Measurements from ENCODE around the gene TBCA. TPM values are rescaled to one million over a fixed set of nuclear protein-coding genes. Genes with fewer than 3 reads are reported as not detected.

TBCA gene
- total RNA-seq, 2 experiments from 2014 or later, result 159 to 168 TPM

GRCh38 chr5:77696120-77696519, 80.0 kb downstream of the TBCA start:
- Mint-ChIP-seq H3K36me3 (ENCODE audit: low read depth) (peaks cover 47% of the 10 kb centered on the region), H3K4me3 (no peak overlapping the region), H3K27ac (no peak overlapping the region), H3K9me3 (ENCODE audit: insufficient read depth) (peaks cover 4% of the 10 kb centered on the region), H3K4me1 (ENCODE audit: low read depth) (peaks cover 11% of the 10 kb centered on the region), H3K27me3 (ENCODE audit: low read depth) (no peaks in the 10 kb centered on the region)
- ChIA-PET POLR2A (no interaction called here), CTCF (interaction anchor here (0.6 kb wide), 1 partner anchor 500 kb away, joined by 3 read pairs; no protein-coding TSS in a partner anchor)
- no peak for DNase-seq
- ATAC-seq, result no peak

GRCh38 chr5:77693913-77694312, 82.2 kb downstream of the TBCA start:
- no peak for ATAC-seq
- ChIA-PET POLR2A (no interaction called here), CTCF (no interaction called here)
- no peaks in the 10 kb centered on the region for H3K27me3 Mint-ChIP-seq (ENCODE audit: low read depth)
- no peak overlapping the region for H3K4me3 Mint-ChIP-seq
- peaks cover 40% of the 10 kb centered on the region for H3K36me3 Mint-ChIP-seq (ENCODE audit: low read depth)
- peaks cover 4% of the 10 kb centered on the region for H3K9me3 Mint-ChIP-seq (ENCODE audit: insufficient read depth)
- H3K27ac Mint-ChIP-seq, result no peak overlapping the region
- H3K4me1 Mint-ChIP-seq (ENCODE audit: low read depth), result peaks cover 6% of the 10 kb centered on the region
- no peak for DNase-seq

- Mint-ChIP-seq H3K4me3 (no peak overlapping the region), H3K27ac (no peak overlapping the region), H3K27me3 (ENCODE audit: low read depth) (peaks cover 7% of the 10 kb centered on the region), H3K36me3 (ENCODE audit: low read depth) (peaks cover 4% of the 10 kb centered on the region), H3K9me3 (ENCODE audit: insufficient read depth) (no peaks in the 10 kb centered on the region), H3K4me1 (ENCODE audit: low read depth) (no peaks in the 10 kb centered on the region)
- ChIA-PET CTCF (no interaction called here), POLR2A (no interaction called here)
- DNase-seq (no peak), ATAC-seq (no peak)
Measured at GRCh38 chr5:77683171-77683732, 92.9 kb downstream of the TBCA start.

DNA sequence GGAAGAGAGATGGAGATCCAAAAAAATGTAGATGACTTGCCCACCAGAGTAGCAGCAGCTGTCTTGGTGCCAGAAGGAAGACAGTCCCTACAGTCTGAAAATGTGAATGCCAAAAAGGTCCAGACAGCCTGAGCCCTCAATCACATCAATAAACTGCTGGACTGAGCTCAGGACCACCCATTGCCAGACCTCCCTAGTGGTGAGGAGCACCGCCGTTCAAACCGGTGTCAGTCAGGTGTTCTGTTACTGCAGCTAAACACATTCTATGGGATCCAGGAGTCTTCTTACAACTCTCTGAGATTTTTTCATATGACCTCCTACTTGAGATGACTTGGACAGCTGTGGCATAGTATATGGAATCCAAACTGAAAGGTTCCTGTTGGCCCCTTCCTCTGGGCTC, 105.6 kb downstream of the TBCA start:
- H3K9me3 Mint-ChIP-seq (ENCODE audit: insufficient read depth), result no peaks in the 10 kb centered on the region
- ATAC-seq, result no peak
- peaks cover 11% of the 10 kb centered on the region for H3K27me3 Mint-ChIP-seq (ENCODE audit: low read depth)
- no peak overlapping the region for H3K27ac Mint-ChIP-seq
- no peaks in the 10 kb centered on the region for H3K4me1 Mint-ChIP-seq (ENCODE audit: low read depth)
- no peaks in the 10 kb centered on the region for H3K36me3 Mint-ChIP-seq (ENCODE audit: low read depth)
- H3K4me3 Mint-ChIP-seq, result no peak overlapping the region
- DNase-seq, result no peak
- ChIA-PET CTCF (interaction anchor here (1.7 kb wide), 1 partner anchor 23 kb away, joined by 4 read pairs; no protein-coding TSS in a partner anchor), POLR2A (no interaction called here)

DNA sequence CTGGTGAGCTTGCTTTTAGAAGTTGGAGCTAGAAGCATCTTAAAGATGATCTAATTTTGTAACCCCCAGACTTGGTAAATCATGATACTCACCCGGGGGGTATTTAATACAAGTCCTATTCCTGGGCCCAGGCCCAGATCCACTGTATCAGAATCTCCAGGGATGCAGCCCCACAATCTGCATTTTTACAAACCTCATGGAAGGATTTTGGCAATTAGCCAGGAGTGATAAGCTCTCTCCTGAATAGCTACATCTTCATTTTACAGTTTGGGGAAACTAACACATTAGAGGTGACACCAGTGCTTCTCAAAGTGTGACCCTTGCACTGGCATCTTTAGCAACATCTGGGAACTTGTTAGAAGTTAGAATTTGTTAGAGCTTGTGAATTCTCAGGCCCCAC, 106.5 kb downstream of the TBCA start:
- Mint-ChIP-seq H3K4me3 (no peak overlapping the region), H3K27ac (no peak overlapping the region), H3K36me3 (ENCODE audit: low read depth) (no peaks in the 10 kb centered on the region), H3K4me1 (ENCODE audit: low read depth) (no peaks in the 10 kb centered on the region), H3K9me3 (ENCODE audit: insufficient read depth) (no peaks in the 10 kb centered on the region), H3K27me3 (ENCODE audit: low read depth) (peaks cover 10% of the 10 kb centered on the region)
- no peak for ATAC-seq
- no peak for DNase-seq
- POLR2A ChIA-PET, result interaction anchor here (0.6 kb wide), 1 partner anchor 546 kb away, joined by 3 read pairs; no protein-coding TSS in a partner anchor
- CTCF ChIA-PET, result interaction anchor here (1.7 kb wide), 1 partner anchor 23 kb away, joined by 4 read pairs; no protein-coding TSS in a partner anchor

GRCh38 chr5:77663090-77663863, 112.9 kb downstream of the TBCA start:
- DNase-seq, result no peak
- no peak for ATAC-seq
- Mint-ChIP-seq H3K27ac (no peak overlapping the region), H3K4me1 (ENCODE audit: low read depth) (no peaks in the 10 kb centered on the region), H3K9me3 (ENCODE audit: insufficient read depth) (no peaks in the 10 kb centered on the region), H3K36me3 (ENCODE audit: low read depth) (no peaks in the 10 kb centered on the region), H3K4me3 (no peak overlapping the region), H3K27me3 (ENCODE audit: low read depth) (peaks cover 12% of the 10 kb centered on the region)
- ChIA-PET CTCF (interaction anchor here (1.3 kb wide), 1 partner anchor 586 kb away, joined by 3 read pairs; no protein-coding TSS in a partner anchor), POLR2A (no interaction called here)

- Mint-ChIP-seq H3K27ac (no peak overlapping the region), H3K4me3 (no peak overlapping the region), H3K9me3 (ENCODE audit: insufficient read depth) (no peaks in the 10 kb centered on the region), H3K27me3 (ENCODE audit: low read depth) (peaks cover 16% of the 10 kb centered on the region), H3K4me1 (ENCODE audit: low read depth) (no peaks in the 10 kb centered on the region), H3K36me3 (ENCODE audit: low read depth) (no peaks in the 10 kb centered on the region)
- ATAC-seq, result no peak
- ChIA-PET POLR2A (no interaction called here), CTCF (interaction anchor here (1.3 kb wide), 1 partner anchor 585 kb away, joined by 3 read pairs; no protein-coding TSS in a partner anchor)
- DNase-seq, result no peak
Measured at GRCh38 chr5:77662635-77663034, 113.5 kb downstream of the TBCA start.

DNA sequence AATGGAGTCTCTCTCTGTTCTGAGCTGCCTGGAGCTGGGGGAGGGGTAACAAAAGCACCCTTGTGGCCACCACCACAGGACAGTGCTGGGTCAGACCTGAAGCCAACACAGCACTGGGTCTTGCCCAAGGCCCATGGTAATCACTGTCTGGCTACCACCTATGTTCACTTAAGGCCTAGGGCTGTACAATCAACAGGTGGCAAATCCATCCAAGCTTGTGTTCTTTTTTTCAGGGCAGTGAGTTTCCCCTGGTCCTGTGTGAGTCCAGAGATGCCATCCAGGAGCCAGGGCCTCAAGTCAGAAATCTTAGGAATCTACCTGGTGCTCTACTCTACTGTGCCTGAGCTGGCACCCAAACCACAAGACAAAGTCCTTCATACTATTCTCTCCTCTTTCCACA, 117.5 kb downstream of the TBCA start:
- no peak for ATAC-seq
- Mint-ChIP-seq H3K4me3 (no peak overlapping the region), H3K4me1 (ENCODE audit: low read depth) (no peaks in the 10 kb centered on the region), H3K9me3 (ENCODE audit: insufficient read depth) (no peaks in the 10 kb centered on the region), H3K27me3 (ENCODE audit: low read depth) (peaks cover 39% of the 10 kb centered on the region), H3K27ac (no peak overlapping the region), H3K36me3 (ENCODE audit: low read depth) (no peaks in the 10 kb centered on the region)
- POLR2A ChIA-PET, result no interaction called here
- CTCF ChIA-PET, result no interaction called here
- DNase-seq, result no peak

- Mint-ChIP-seq H3K27ac (no peak overlapping the region), H3K36me3 (ENCODE audit: low read depth) (no peaks in the 10 kb centered on the region), H3K27me3 (ENCODE audit: low read depth) (peaks cover 49% of the 10 kb centered on the region), H3K4me1 (ENCODE audit: low read depth) (no peaks in the 10 kb centered on the region), H3K4me3 (no peak overlapping the region), H3K9me3 (ENCODE audit: insufficient read depth) (no peaks in the 10 kb centered on the region)
- ATAC-seq, result no peak
- no peak for DNase-seq
- ChIA-PET POLR2A (no interaction called here), CTCF (no interaction called here)
Measured at GRCh38 chr5:77651343-77651742, 124.8 kb downstream of the TBCA start.

DNA sequence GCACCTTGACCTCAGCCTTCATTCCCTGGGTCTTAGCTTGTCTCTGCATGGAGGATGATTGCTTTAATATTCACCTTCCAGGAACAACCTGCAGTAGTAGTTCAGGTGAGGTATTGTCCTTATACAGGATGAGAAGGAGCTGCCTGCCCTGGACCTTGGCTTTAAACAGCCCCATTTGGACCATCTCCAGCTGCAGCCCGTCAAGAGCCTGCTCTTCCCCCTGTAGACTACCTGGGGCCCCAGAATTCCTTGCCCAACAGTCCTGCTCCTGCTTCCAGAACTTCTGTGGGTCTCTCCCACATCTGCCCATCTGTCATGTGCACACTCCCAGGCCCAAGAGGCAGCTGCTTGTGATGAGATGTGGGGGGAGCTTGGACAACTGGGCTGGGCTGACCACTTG, 125.5 kb downstream of the TBCA start:
- peaks cover 51% of the 10 kb centered on the region for H3K27me3 Mint-ChIP-seq (ENCODE audit: low read depth)
- DNase-seq (no peak), ATAC-seq (no peak)
- H3K36me3 Mint-ChIP-seq (ENCODE audit: low read depth), result no peaks in the 10 kb centered on the region
- CTCF ChIA-PET, result no interaction called here
- H3K9me3 Mint-ChIP-seq (ENCODE audit: insufficient read depth), result no peaks in the 10 kb centered on the region
- H3K4me3 Mint-ChIP-seq, result no peak overlapping the region
- H3K27ac Mint-ChIP-seq, result no peak overlapping the region
- POLR2A ChIA-PET, result no interaction called here
- H3K4me1 Mint-ChIP-seq (ENCODE audit: low read depth), result no peaks in the 10 kb centered on the region

DNA sequence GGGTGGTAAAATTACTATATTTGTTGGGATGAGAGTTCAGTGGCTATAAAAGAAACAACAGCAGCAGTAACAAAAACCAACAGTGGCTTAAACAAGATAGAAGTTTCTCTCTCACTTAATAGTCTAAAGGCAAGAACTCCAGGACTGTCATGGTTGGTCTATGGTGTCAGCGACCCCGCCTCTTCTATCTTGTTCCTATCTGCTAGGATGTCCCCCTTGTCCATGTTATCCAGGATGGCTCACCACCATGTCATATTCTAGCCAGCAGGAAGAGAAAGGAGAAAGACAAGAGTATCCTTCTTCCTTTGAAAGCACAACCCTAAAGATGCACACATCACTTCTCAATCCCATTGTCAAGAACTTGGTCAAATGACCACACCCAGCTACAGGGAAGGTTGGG, 126.4 kb downstream of the TBCA start:
- Mint-ChIP-seq H3K9me3 (ENCODE audit: insufficient read depth) (no peaks in the 10 kb centered on the region), H3K4me1 (ENCODE audit: low read depth) (peaks cover 3% of the 10 kb centered on the region), H3K27ac (no peak overlapping the region), H3K4me3 (no peak overlapping the region), H3K27me3 (ENCODE audit: low read depth) (peaks cover 53% of the 10 kb centered on the region), H3K36me3 (ENCODE audit: low read depth) (no peaks in the 10 kb centered on the region)
- POLR2A ChIA-PET, result no interaction called here
- no peak for ATAC-seq
- CTCF ChIA-PET, result no interaction called here
- no peak for DNase-seq

GRCh38 chr5:77645995-77646639, 130.0 kb downstream of the TBCA start:
- Mint-ChIP-seq H3K9me3 (ENCODE audit: insufficient read depth) (no peaks in the 10 kb centered on the region), H3K27ac (no peak overlapping the region), H3K4me3 (peak overlapping the region; percentile 21), H3K4me1 (ENCODE audit: low read depth) (peaks cover 14% of the 10 kb centered on the region), H3K27me3 (ENCODE audit: low read depth) (peaks cover 66% of the 10 kb centered on the region), H3K36me3 (ENCODE audit: low read depth) (peaks cover 3% of the 10 kb centered on the region)
- no peak for DNase-seq
- CTCF ChIA-PET, result interaction anchor here (0.9 to 1.5 kb wide), 2 partner anchors 11 to 24 kb away, joined by 3 to 4 read pairs; no protein-coding TSS in a partner anchor
- POLR2A ChIA-PET, result no interaction called here
- ATAC-seq, result no peak

Data from activated CD8-positive, alpha-beta T cell treated with anti-CD3 and anti-CD28 coated beads, Interleukin-2, amount 10 ng/mL, durations not matched to agents 7 days and 5 days (primary cell).